Measurements from ENCODE around the gene RNF144B. TPM values are rescaled to one million over a fixed set of nuclear protein-coding genes. Genes with fewer than 3 reads are reported as not detected.

The RNF144B gene
- total and polyA plus RNA-seq, 2 experiments from 2014 or later = 4.2 to 9.0 TPM

GRCh38 chr6:18493925-18494324, 106.8 kb downstream of the RNF144B start:
- H3K4me3 Mint-ChIP-seq = no peak overlapping the region
- Histone ChIP-seq H3K27ac (ENCODE audit: low read depth) (no peak overlapping the region), H2AFZ (no peak overlapping the region), H4K20me1 (replicated peaks; ENCODE audit: insufficient read depth) (no peaks in the 10 kb centered on the region), H3K79me2 (replicated peaks; ENCODE audit: insufficient read depth) (no peaks in the 10 kb centered on the region), H3K4me3 (no peak overlapping the region), H3K4me2 (no peak overlapping the region), H3K36me3 (ENCODE audit: insufficient read depth) (no peaks in the 10 kb centered on the region), H3F3A (replicated peaks; ENCODE audit: low read depth) (no peaks in the 10 kb centered on the region), H3K27me3 (ENCODE audit: insufficient read depth) (no peaks in the 10 kb centered on the region), H3K4me1 (ENCODE audit: insufficient read depth) (peaks cover 13% of the 10 kb centered on the region), H3K9me2 (ENCODE audit: insufficient read depth) (peaks cover 12% of the 10 kb centered on the region)
- H3K36me3 Mint-ChIP-seq (ENCODE audit: low read depth) = no peaks in the 10 kb centered on the region
- ATAC-seq (no peak), DNase-seq (ENCODE audit: low spot score) (no peak)
- H3K27me3 Mint-ChIP-seq (ENCODE audit: insufficient read depth, low read depth, poor library complexity) = peaks cover 2% of the 10 kb centered on the region
- peaks cover 23% of the 10 kb centered on the region for H3K4me1 Mint-ChIP-seq
- H3K27ac Mint-ChIP-seq = no peak overlapping the region
- no peaks in the 10 kb centered on the region for H3K9me3 Mint-ChIP-seq
- TF ChIP-seq NANOG (IDR thresholded peaks at IDR 0.05; ENCODE audit: borderline replicate concordance) (no peak), ZNF114 (CRISPR knock-in tag; IDR thresholded peaks at IDR 0.05) (no peak), REST (IDR thresholded peaks at IDR 0.05; ENCODE audit: unreplicated experiment) (no peak), ZNF331 (CRISPR knock-in tag; IDR thresholded peaks at IDR 0.05; ENCODE audit: low read depth) (no peak), EZH2 (IDR thresholded peaks at IDR 0.05; ENCODE audit: low read depth, unreplicated experiment) (no peak)

DNA sequence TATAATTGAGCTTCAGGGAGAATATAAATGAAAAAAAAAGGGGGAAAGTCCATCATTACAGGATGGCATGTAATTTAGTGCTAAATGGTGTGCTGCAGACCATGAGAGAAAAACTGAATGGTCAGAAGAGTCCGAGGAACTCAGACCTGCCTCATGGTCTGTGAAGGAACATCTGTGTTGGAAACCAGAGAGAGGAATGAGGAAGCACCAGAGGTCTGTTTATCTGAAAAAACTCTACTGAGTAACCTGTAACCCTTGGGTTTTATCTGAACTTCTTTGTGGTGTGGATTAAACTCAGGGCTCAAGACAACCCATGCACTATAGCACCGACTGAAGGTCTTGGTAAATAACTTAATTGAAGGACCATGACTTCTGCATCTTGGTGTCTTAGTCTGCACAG, 108.1 kb downstream of the RNF144B start:
- Histone ChIP-seq H3F3A (replicated peaks; ENCODE audit: low read depth) (no peaks in the 10 kb centered on the region), H3K27ac (ENCODE audit: low read depth) (no peak overlapping the region), H3K36me3 (ENCODE audit: insufficient read depth) (no peaks in the 10 kb centered on the region), H2AFZ (no peak overlapping the region), H3K79me2 (replicated peaks; ENCODE audit: insufficient read depth) (no peaks in the 10 kb centered on the region), H3K9me2 (ENCODE audit: insufficient read depth) (peaks cover 7% of the 10 kb centered on the region), H3K27me3 (ENCODE audit: insufficient read depth) (no peaks in the 10 kb centered on the region), H3K4me2 (no peak overlapping the region), H3K4me3 (no peak overlapping the region), H4K20me1 (replicated peaks; ENCODE audit: insufficient read depth) (no peaks in the 10 kb centered on the region), H3K4me1 (ENCODE audit: insufficient read depth) (peaks cover 13% of the 10 kb centered on the region)
- Mint-ChIP-seq H3K36me3 (ENCODE audit: low read depth) (no peaks in the 10 kb centered on the region), H3K9me3 (no peaks in the 10 kb centered on the region), H3K27me3 (ENCODE audit: insufficient read depth, low read depth, poor library complexity) (peaks cover 2% of the 10 kb centered on the region), H3K4me1 (peaks cover 21% of the 10 kb centered on the region), H3K4me3 (no peak overlapping the region), H3K27ac (no peak overlapping the region)
- DNase-seq (ENCODE audit: low spot score) (no peak), ATAC-seq (no peak)
- TF ChIP-seq EZH2phosphoT487 (IDR thresholded peaks at IDR 0.05; ENCODE audit: unreplicated experiment) (no peak), JUNB (IDR thresholded peaks at IDR 0.05; ENCODE audit: unreplicated experiment) (no peak), ZNF114 (CRISPR knock-in tag; IDR thresholded peaks at IDR 0.05) (no peak), NANOG (IDR thresholded peaks at IDR 0.05; ENCODE audit: borderline replicate concordance) (no peak)
- TF ChIP-seq, protein P1, sequence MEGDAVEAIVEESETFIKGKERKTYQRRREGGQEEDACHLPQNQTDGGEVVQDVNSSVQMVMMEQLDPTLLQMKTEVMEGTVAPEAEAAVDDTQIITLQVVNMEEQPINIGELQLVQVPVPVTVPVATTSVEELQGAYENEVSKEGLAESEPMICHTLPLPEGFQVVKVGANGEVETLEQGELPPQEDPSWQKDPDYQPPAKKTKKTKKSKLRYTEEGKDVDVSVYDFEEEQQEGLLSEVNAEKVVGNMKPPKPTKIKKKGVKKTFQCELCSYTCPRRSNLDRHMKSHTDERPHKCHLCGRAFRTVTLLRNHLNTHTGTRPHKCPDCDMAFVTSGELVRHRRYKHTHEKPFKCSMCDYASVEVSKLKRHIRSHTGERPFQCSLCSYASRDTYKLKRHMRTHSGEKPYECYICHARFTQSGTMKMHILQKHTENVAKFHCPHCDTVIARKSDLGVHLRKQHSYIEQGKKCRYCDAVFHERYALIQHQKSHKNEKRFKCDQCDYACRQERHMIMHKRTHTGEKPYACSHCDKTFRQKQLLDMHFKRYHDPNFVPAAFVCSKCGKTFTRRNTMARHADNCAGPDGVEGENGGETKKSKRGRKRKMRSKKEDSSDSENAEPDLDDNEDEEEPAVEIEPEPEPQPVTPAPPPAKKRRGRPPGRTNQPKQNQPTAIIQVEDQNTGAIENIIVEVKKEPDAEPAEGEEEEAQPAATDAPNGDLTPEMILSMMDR (conservative IDR thresholded peaks at IDR 0.05; ENCODE audit: low read depth in 2 of 2) = no peak
- TF ChIP-seq, protein P2, sequence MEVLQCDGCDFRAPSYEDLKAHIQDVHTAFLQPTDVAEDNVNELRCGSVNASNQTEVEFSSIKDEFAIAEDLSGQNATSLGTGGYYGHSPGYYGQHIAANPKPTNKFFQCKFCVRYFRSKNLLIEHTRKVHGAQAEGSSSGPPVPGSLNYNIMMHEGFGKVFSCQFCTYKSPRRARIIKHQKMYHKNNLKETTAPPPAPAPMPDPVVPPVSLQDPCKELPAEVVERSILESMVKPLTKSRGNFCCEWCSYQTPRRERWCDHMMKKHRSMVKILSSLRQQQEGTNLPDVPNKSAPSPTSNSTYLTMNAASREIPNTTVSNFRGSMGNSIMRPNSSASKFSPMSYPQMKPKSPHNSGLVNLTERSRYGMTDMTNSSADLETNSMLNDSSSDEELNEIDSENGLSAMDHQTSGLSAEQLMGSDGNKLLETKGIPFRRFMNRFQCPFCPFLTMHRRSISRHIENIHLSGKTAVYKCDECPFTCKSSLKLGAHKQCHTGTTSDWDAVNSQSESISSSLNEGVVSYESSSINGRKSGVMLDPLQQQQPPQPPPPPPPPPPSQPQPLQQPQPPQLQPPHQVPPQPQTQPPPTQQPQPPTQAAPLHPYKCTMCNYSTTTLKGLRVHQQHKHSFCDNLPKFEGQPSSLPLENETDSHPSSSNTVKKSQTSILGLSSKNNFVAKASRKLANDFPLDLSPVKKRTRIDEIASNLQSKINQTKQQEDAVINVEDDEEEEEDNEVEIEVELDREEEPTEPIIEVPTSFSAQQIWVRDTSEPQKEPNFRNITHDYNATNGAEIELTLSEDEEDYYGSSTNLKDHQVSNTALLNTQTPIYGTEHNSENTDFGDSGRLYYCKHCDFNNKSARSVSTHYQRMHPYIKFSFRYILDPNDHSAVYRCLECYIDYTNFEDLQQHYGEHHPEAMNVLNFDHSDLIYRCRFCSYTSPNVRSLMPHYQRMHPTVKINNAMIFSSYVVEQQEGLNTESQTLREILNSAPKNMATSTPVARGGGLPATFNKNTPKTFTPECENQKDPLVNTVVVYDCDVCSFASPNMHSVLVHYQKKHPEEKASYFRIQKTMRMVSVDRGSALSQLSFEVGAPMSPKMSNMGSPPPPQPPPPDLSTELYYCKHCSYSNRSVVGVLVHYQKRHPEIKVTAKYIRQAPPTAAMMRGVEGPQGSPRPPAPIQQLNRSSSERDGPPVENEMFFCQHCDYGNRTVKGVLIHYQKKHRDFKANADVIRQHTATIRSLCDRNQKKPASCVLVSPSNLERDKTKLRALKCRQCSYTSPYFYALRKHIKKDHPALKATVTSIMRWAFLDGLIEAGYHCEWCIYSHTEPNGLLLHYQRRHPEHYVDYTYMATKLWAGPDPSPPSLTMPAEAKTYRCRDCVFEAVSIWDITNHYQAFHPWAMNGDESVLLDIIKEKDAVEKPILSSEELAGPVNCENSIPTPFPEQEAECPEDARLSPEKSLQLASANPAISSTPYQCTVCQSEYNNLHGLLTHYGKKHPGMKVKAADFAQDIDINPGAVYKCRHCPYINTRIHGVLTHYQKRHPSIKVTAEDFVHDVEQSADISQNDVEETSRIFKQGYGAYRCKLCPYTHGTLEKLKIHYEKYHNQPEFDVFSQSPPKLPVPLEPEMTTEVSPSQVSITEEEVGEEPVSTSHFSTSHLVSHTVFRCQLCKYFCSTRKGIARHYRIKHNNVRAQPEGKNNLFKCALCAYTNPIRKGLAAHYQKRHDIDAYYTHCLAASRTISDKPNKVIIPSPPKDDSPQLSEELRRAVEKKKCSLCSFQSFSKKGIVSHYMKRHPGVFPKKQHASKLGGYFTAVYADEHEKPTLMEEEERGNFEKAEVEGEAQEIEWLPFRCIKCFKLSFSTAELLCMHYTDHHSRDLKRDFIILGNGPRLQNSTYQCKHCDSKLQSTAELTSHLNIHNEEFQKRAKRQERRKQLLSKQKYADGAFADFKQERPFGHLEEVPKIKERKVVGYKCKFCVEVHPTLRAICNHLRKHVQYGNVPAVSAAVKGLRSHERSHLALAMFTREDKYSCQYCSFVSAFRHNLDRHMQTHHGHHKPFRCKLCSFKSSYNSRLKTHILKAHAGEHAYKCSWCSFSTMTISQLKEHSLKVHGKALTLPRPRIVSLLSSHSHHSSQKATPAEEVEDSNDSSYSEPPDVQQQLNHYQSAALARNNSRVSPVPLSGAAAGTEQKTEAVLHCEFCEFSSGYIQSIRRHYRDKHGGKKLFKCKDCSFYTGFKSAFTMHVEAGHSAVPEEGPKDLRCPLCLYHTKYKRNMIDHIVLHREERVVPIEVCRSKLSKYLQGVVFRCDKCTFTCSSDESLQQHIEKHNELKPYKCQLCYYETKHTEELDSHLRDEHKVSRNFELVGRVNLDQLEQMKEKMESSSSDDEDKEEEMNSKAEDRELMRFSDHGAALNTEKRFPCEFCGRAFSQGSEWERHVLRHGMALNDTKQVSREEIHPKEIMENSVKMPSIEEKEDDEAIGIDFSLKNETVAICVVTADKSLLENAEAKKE (CRISPR knock-in tag; IDR thresholded peaks at IDR 0.05) = no peak
